Measurements from ENCODE around the gene NCL. TPM values are rescaled to one million over a fixed set of nuclear protein-coding genes. Genes with fewer than 3 reads are reported as not detected.
A peak's percentile ranks its signal among the peaks of the same experiment; 100 is the strongest.

Gene NCL
- total and polyA plus RNA-seq, 9 donors: 111 to 724 (median 509) TPM

DNA sequence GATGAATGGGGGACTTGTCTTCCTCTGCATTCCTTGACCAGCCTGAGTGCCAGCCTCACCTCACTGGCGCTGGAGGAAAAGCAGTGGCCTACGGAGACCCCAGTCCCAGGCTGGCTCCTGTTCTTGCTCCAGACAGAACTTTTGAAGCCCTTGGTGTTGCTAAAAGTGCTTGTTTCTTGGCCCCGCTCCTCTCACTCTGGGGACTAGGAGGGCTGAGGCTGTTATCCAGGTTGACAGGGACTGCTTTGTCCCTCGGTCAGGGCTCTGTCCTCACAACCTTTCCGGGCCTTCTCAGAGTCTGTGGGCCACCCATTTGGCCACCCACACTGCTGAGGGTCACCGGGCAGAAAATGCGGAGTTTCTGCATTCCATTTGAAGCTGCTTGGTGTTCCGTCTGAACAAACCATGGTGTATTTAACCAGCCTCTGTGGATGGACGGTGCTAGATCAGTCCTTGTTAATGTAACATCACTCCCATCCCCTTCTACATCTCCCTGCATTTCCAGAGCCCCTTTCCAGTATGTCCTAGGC is 43.2 kb downstream of the NCL start:
- intact Hi-C loops (cut with DNase I): no loop called here
- no peaks in the 10 kb centered on the region for H3K36me3 ChIP-seq
- DNase-seq: no peak
- no peaks in the 10 kb centered on the region for H3K9me3 ChIP-seq
- H3K4me3 ChIP-seq: no peak overlapping the region
- H3K27ac ChIP-seq: no peak overlapping the region
- H3K27me3 ChIP-seq: no peaks in the 10 kb centered on the region
- no peaks in the 10 kb centered on the region for H3K4me1 ChIP-seq (ENCODE audit: insufficient read depth)
- TF ChIP-seq, protein P1, sequence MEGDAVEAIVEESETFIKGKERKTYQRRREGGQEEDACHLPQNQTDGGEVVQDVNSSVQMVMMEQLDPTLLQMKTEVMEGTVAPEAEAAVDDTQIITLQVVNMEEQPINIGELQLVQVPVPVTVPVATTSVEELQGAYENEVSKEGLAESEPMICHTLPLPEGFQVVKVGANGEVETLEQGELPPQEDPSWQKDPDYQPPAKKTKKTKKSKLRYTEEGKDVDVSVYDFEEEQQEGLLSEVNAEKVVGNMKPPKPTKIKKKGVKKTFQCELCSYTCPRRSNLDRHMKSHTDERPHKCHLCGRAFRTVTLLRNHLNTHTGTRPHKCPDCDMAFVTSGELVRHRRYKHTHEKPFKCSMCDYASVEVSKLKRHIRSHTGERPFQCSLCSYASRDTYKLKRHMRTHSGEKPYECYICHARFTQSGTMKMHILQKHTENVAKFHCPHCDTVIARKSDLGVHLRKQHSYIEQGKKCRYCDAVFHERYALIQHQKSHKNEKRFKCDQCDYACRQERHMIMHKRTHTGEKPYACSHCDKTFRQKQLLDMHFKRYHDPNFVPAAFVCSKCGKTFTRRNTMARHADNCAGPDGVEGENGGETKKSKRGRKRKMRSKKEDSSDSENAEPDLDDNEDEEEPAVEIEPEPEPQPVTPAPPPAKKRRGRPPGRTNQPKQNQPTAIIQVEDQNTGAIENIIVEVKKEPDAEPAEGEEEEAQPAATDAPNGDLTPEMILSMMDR (IDR thresholded peaks at IDR 0.05): no peak
- TF ChIP-seq EP300 (IDR thresholded peaks at IDR 0.05) (no peak), POLR2A (IDR thresholded peaks at IDR 0.05) (no peak)
- 76 to 84% (median 83%) methylated on average over 9 of the region's 9 CpGs for WGBS, 3 donors

DNA sequence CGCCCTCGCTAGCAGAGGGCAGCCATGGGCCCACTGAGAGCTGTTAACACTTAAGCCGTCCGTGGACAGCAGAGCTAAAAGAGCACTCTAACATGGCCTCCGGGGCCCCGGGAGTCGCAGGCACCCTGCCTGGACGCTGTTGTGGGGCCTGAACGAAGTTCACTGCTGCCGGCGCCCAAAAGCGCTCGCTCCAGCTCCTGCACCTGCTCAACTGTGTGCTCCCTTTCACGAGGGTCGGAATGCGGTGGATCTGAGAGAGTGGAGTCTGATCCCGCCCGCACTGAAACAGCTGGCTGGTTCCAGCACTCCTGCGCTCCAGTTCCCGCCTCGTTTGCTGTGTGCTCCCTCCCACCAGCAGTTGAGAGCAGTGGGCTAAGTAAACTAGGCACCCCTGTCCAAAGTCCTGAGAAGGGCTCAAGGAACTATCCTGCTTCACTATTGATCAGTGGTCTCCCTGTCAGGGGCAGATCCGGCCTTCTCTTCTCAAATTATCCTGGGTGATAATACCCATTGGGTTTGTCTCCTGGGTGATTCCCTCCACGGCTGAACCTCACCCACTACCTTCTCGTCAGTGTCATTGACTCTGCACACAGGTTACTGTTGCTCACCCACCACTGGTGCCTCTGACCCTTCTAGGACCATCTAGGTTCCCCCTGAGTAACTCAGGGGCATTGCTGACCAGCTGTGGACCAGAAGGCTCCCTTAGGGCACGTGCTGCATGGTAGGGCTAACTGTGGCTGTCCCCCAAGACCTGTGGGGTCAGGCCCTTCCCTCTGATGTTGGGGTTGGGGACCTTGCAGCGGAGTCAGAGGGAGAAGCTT is 45.3 kb downstream of the NCL start:
- intact Hi-C loops (cut with DNase I): loop anchor here in 2 of 4 donors (10.0 kb wide), 3 partner anchors 124 to 314 kb away; no protein-coding TSS in a partner anchor
- no peaks in the 10 kb centered on the region for H3K9me3 ChIP-seq
- H3K27ac ChIP-seq: no peak overlapping the region
- H3K4me3 ChIP-seq: no peak overlapping the region
- TF ChIP-seq EP300 (IDR thresholded peaks at IDR 0.05) (no peak), POLR2A (IDR thresholded peaks at IDR 0.05) (no peak)
- TF ChIP-seq, protein P1 (IDR thresholded peaks at IDR 0.05): no peak
- 85 to 88% (median 85%) methylated on average over 25 to 26 of the region's 26 CpGs for WGBS, 3 donors
- no peak for DNase-seq
- no peaks in the 10 kb centered on the region for H3K4me1 ChIP-seq (ENCODE audit: insufficient read depth)
- H3K27me3 ChIP-seq: no peaks in the 10 kb centered on the region
- no peaks in the 10 kb centered on the region for H3K36me3 ChIP-seq

DNA sequence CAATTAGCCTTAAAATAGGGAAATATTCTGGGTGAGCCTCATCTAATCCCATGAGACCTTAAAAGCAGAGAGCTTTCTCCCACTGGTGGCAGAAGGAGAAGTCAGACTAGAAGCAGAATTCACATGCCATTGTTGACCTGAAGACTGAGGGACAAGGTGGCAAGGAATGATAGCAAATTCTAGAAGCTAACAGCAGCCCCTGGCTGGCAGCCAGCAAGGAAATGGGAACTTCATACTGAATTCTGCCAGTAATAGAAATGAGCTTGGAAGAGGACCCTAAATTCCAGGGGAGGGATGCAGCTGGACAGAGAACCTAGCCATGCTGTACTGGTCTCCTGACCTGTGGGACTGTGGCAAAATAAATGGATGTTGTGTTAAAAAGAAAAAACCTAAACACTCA is 49.3 kb downstream of the NCL start:
- TF ChIP-seq, protein P1 (IDR thresholded peaks at IDR 0.05): no peak
- TF ChIP-seq EP300 (IDR thresholded peaks at IDR 0.05): no peak
- no peak for TF ChIP-seq POLR2A (IDR thresholded peaks at IDR 0.05)
- Histone ChIP-seq H3K4me1 (ENCODE audit: insufficient read depth) (peaks cover 1% of the 10 kb centered on the region), H3K36me3 (no peaks in the 10 kb centered on the region), H3K27me3 (no peaks in the 10 kb centered on the region), H3K27ac (no peak overlapping the region), H3K4me3 (no peak overlapping the region), H3K9me3 (no peaks in the 10 kb centered on the region)
- peak in 2 of 5 donors; percentile 14 to 69 for DNase-seq
- intact Hi-C loops (cut with DNase I): loop anchor here in 2 of 4 donors (10.0 kb wide), 3 partner anchors 120 to 310 kb away; no protein-coding TSS in a partner anchor

DNA sequence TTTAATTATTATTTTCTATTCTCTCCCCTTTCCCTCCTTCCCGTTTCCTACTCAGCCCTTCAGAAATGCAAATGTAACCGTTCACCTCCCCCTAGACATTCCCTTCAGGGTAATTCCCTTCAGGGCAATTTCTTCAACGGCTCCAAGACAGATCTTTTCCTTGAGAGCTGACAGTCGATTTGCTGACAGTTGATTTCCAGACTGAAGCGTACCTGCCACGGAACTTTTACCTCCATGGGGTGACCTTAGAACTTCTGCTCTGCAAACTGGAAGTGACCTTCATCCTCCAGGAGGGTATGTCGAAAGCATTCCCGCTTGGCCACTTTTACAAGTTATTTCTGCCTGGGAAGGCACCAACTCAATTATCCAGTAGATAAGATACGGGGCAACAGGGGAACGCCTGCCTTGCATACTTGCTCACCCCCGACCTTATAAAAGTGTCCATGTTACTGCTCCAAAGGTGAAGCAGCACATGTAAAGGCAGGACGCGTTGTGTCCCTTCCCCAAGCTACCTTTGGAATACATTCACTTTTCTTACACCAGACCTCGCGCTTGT is 50.3 kb downstream of the NCL start:
- intact Hi-C loops (cut with DNase I): loop anchor here (2.0 to 10.0 kb wide), 8 partner anchors 117 to 312 kb away; no protein-coding TSS in a partner anchor
- TF ChIP-seq, protein P1 (IDR thresholded peaks at IDR 0.05): no peak
- TF ChIP-seq POLR2A (IDR thresholded peaks at IDR 0.05): no peak
- no peak for TF ChIP-seq EP300 (IDR thresholded peaks at IDR 0.05)
- Histone ChIP-seq H3K9me3 (no peaks in the 10 kb centered on the region), H3K4me1 (ENCODE audit: insufficient read depth) (peaks cover 1% of the 10 kb centered on the region), H3K27me3 (no peaks in the 10 kb centered on the region), H3K4me3 (no peak overlapping the region), H3K27ac (no peak overlapping the region), H3K36me3 (no peaks in the 10 kb centered on the region)
- DNase-seq: no peak
- WGBS, 3 donors: 65 to 73% (median 73%) methylated on average over 15 of the region's 15 CpGs

Measured in ovary (tissue), 9 donors.